Renal cortex interstitium (tissue), 15 donors: ENCODE data around the gene GRAMD1A. TPM values are rescaled to one million over a fixed set of nuclear protein-coding genes. Genes with fewer than 3 reads are reported as not detected.
"Not testable (repeated sequence)": the region's sequence is repeated elsewhere in the genome, so short reads cannot be mapped to it uniquely, and the experiment has no call there.

ENCODE experiments used
- DNase-seq, 11 donors: peaks; one replicate each; pipeline ENCODE4 v3.0.0-alpha.2; 2013; ENCODE audit warnings: low read depth in 9 of 11, low spot score in 4 of 11; ENCODE audit errors: extremely low read depth in 1 of 11
- long read RNA-seq, 16 experiments: transcript quantifications; one replicate each; lab custom pipeline, GENCODE V29; 2026
- polyA plus RNA-seq, 3 donors: library from polyadenylated mRNA; unstranded; fragments of 120-200 nt; gene quantifications; one replicate each; pipeline ENCODE4 v1.2.1, GENCODE V29; 2013; ENCODE audit not compliant: insufficient read length in 3 of 3

The GRAMD1A gene
- polyA plus RNA-seq, result 10 to 100 TPM; 48.1 to 77.3 (median 59.5) TPM
- long read RNA-seq, donor 1, partial matches to known transcripts, result 0 of 9 reads
- long read RNA-seq, donor 1, other reads (novel, unspliced or antisense), result 8 of 9 reads
- long read RNA-seq, donor 2, result 0 reads
- long read RNA-seq, donor 3, partial matches to known transcripts, result 0 of 13 reads
- long read RNA-seq, donor 3, other reads (novel, unspliced or antisense), result 12 of 13 reads
- long read RNA-seq, donor 4, result 0 reads
- long read RNA-seq, donor 5, transcript GRAMD1A-205 (2 exons, 881 nt), result major isoform, 5 of 19 reads
- long read RNA-seq, donor 5, partial matches to known transcripts, result 0 of 19 reads
- long read RNA-seq, donor 5, other reads (novel, unspliced or antisense), result 9 of 19 reads
- long read RNA-seq, donor 6, partial matches to known transcripts, result 0 of 14 reads
- long read RNA-seq, donor 6, other reads (novel, unspliced or antisense), result 11 of 14 reads
- long read RNA-seq, donor 7, partial matches to known transcripts, result 0 of 1 reads
- long read RNA-seq, donor 7, other reads (novel, unspliced or antisense), result 0 of 1 reads
- long read RNA-seq, donor 8, partial matches to known transcripts, result 23 of 37 reads
- long read RNA-seq, donor 8, other reads (novel, unspliced or antisense), result 9 of 37 reads
- long read RNA-seq, donor 9, partial matches to known transcripts, result 0 of 9 reads
- long read RNA-seq, donor 9, other reads (novel, unspliced or antisense), result 9 of 9 reads
- long read RNA-seq, donor 10, partial matches to known transcripts, result 0 of 5 reads
- long read RNA-seq, donor 10, other reads (novel, unspliced or antisense), result 5 of 5 reads
- long read RNA-seq, donor 11, partial matches to known transcripts, result 0 of 8 reads
- long read RNA-seq, donor 11, other reads (novel, unspliced or antisense), result 7 of 8 reads
- long read RNA-seq, donor 12, partial matches to known transcripts, result 0 of 2 reads
- long read RNA-seq, donor 12, other reads (novel, unspliced or antisense), result 0 of 2 reads
- long read RNA-seq, donor 13, partial matches to known transcripts, result 10 of 32 reads
- long read RNA-seq, donor 13, other reads (novel, unspliced or antisense), result 21 of 32 reads
- long read RNA-seq, donor 14, partial matches to known transcripts, result 0 of 6 reads
- long read RNA-seq, donor 14, other reads (novel, unspliced or antisense), result 6 of 6 reads
- long read RNA-seq, donor 15, result 0 reads
- long read RNA-seq, donor 16, partial matches to known transcripts, result 33 of 63 reads
- long read RNA-seq, donor 16, other reads (novel, unspliced or antisense), result 26 of 63 reads

DNA sequence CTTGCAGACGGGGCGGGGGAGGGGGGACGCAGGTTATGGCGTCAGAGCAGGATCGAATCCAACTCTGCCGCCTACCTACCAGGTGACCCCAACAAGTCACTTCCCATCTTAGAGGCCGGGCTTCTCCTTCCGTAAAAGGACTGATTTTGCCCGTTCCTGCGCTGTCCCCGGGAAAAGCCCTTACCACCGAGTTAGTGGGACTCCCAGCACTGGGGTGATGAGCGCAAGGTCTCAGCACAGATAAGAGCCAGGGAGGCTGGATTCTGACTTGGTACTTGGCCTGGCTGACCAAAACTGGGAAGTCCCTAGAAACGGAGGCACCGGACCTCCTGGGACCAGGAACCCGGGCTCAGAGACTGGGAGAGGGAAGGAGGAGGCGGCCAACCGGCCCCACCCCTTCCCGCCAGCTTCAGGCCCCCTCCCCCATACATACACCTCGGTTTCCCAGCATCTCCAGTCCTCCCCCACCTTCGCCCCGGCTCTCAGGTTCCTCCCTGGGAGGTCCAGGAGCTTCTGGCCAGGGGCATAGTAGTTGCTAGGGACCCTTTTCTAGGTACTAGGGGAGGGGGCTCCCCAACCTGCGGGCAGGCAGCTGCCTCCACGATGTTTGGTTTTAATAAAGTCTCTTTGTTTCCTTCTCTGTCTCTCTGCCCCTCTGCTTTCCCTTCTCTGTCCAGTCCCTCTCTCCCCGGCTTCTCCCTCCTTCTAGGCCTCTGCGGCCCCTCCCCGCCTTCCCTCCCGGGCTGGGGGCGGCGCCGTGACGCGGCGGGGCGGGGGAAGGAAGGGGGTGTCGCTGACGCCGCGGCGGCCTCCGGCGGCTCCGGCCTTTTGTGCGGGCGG lies at the start of gene GRAMD1A:
Gene GRAMD1A (plus strand): TSS at position 826 of the 840 bp plus-strand sequence. CDS start 156 bp downstream, outside the sequence.
- DNase-seq, result peak in 9 of 11 donors; percentile 70 to 90 (median 82)

DNA sequence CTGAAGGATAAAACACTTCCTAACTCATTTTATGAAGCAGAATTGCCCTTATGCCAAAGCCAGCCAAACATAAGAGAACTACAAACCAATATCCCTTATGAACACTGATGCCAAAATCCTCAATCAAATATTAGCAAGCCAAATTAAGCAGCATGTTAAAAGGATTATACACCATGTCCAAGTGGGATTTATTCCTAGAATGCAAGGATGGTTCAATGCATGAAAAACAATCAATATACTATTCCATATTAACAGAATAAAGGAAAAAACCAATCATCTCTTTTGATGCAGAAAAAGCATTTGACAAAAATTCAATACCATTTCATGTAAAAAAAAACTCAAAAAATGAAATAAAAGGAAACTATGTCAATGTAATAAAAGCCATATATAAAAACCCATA lies 47.0 kb upstream of the GRAMD1A start:
- no peak for DNase-seq

DNA sequence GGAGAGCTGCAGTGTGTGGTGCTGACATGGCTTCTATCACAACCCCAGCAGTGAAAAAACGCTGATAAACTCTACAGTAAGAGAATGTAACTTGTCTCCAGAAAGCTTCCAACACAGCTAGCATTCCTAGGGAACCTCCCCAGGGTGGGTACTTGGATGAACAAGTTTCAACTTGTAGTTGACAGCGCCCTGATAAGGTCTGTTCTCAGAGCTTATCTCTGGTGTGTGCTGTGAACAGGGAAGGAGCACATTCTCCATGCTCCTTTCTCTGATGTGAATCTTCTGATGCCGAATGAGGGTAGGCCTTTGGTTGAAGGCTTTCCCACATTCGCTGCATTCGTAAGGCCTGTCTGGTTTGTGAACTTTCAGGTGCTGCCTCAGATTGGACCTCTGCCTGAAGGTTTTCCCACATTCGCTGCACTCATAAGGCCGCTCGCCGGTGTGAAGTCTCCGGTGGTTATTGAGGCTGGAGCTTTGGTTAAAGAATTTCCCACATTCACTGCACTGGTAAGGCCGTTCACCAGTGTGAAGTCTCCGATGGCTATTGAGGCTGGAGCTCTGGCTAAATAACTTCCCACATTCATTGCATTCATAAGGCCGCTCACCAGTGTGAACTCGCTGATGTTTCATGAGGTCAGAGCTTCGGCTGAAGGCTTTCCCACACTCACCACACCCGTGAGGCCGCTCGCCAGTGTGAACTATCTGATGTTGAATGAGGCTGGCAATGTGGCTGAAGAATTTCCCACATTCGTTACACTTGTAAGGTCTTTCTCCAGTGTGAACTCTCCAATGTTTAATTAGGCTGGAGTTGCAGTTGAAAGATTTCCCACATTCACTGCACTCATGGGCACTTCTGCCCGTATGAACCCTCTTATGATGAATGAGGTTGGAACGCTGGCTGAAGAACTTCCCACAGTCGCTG lies 42.0 kb upstream of the GRAMD1A start:
- no peak for DNase-seq

GRCh38 chr19:34959021-34959420 lies 41.1 kb upstream of the GRAMD1A start:
- DNase-seq, result no peak

DNA sequence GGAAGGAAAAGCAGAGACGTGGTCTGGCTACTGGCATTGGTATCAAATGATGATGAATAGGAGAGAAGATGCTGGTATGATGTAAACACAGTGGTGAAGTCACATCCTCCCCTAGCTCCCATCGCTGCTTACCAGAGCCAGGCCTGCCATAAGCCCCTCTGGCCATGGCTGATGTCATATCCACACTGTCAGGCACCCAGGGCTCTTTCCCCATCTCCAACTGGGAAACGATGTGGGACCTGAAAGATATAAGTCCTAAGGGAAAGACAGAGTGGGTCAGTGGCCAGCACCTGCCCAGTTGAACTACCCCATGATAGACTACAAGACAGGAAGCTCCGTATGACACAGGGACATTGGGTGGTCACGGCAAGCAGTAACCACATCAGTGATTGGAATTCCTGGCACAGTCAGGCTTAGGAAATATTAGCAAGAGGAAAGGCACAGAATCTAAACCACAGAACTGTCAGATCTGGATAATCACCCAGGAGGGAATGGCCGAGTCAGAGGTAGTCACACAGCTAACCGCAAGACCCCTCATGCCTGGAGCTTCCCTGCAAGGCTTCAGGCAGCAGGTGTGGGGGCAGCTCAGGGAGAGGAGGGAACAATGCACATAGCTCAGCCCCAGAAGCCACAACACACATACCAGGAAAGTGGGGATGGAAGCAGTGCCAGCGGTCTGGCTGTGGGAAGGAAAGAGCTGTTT lies 39.9 kb upstream of the GRAMD1A start:
- no peak for DNase-seq

GRCh38 chr19:34960940-34961679 lies 39.0 kb upstream of the GRAMD1A start:
- no peak for DNase-seq

DNA sequence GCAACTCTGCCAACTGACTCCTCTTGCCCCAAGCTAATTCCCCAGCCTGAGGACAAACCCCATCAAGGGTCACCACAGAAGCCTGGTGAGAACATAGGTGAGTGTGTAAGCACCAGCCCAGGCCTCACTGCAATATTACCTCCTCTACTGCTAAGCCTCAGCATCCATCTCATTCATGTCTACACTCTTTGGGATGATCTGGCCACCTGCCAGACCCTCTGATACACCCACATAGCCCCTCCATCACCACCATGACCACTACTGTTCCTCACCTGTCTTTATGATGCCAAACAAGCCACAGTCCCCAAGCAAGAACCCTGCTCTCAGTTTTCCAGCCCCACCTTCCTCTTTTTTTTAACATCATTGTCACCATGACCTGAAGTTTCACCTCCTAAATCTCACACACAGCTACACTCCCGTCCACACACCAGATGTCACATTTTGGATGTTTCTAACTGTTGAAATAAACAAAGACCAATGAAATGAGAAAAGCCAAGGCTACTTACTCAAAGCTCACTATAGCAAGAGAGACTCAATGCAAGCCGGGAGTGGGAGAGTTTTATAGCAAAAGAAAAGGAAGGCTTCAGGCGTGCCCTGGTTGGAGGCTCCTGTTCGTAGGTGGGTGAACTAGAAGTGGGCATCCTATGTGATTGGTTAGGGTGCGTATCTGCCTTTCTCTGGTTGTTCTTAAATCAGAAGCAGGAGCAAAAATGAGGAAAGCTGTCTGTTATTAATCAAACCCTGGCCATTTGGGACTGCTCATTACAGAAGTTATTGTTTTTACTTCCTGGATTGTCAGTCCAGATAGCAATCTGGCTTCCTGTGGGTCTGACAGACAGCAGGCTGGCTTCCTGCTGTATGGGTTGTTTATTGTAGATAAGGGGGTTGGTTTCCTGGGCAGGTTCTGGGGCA lies 38.1 kb upstream of the GRAMD1A start:
- no peak for DNase-seq

DNA sequence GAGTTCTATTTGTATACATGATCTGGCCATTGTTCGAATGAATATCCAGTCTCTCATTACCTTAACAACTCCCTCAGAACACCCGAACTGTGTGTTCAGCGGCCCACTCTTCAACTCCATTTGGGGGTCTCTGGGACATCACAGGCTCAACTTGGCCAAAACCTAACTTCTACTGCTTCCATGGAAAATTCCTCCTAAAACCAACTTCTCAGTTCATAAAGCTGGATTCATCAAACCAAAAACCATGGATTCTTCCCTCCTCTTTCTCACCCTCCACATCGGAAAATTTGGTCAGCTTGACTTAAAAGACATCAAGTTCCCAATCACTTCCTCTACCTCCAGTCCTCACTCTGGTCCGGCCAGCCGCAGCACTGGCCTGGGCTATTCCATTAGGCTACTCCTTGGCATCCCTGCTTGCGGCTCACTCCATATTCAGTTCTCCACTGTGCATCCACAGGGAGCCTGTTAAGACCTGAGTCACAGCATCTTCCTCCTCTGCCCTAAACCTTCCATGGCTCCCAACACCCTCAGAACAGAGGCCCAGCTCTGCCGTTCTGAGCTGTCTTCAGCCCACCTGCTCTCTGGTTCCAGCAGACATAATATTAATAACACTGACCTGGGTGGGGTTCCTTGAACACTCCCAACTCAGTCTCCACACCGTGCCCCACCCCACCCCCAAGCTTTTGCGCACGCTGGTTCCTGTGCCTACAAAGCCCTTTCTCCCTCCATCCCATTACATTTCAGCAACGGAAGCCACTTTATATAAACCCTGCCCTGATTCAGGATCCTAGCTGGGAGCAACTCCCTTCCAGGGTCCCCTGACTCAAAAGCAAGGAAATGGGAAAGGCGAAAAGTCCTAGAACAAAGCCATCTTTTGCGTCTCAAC lies 37.2 kb upstream of the GRAMD1A start:
- DNase-seq, result no peak

DNA sequence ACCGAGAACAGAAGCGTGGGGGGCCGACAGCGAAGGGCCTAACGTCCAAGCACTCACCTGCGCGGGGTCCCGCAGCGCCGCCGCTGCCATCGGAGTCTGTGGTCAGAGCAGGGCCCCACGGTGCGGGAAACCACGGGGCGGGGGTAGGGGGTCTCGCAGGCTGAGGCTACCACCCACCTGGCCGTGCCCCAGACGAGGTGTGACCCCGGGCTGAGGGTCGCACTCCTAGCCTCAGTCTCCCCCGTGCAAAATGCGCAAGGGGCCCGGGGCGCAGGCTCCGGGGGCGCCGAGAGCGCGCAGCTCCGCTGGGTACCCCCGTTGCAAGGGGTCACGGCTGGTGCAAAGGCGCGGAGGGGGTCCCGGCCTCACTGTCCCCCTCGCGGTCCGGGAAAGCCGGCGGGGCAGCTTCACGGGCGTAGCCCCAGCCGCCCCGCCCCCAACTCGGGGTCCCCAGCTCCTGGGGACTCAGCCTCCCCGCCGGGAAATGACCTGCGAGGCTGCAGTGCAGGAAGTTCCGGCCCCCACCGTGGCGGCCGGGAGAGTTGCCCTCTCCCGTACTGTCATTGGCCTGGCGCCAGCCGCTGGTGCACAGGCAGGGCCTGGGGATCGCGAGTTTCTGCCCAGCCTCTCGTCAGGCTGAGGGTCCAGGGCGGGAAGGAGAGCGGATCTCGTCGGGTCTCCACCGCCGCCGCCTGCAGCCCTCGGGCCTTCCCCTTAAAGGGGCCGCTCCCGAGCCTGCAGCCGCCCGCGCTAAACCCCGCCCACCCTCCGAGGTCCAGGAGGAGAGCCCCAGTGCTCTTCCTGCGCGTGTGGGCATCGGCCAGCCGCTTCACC lies 36.3 kb upstream of the GRAMD1A start, which contains the start of gene ZNF792:
Gene ZNF792 (minus strand): TSS at position 657 of the 834 bp plus-strand sequence. CDS start 567 bp downstream, at position 90.
- peak in 9 of 11 donors; percentile 33 to 56 (median 49) for DNase-seq

DNA sequence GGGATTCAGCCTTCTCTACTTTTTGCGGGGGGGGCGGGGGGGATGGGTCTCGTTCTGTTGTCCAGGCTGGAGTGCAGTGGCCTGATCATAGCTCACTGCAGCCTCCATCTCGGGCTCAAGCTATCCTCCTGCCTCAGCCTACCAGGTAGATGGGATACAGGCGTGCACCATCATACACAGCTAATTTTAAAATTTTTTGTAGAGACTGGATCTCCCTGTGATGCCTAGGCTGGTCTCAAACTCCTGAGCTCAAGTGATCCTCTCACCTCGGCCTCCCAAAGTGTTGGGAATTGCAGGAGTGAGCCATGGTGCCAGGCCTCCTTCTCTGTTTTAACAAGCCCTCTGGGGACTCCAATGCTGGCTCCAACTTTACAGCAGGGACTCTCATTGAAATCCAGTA lies 35.5 kb upstream of the GRAMD1A start:
- no peak for DNase-seq

DNA sequence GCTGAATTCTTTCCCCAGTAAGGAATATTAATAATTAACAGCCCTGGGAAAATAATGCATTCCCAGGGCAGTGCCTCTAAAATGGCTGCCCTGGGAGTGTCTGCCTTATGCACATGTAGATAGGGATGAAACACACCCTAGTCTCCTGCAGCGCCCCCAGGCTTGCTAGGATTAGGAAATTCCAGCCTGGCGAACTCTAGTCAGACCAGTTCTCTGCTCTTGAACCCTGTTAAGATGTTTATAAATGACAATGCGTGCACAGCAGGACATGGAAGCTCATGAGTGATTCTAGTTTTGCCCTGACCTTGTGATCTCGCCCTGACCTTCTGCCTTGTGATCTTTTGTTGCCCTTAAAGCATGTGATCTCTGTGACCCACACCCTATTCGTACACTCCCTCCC lies 34.6 kb upstream of the GRAMD1A start:
- DNase-seq, result not testable (repeated sequence)

DNA sequence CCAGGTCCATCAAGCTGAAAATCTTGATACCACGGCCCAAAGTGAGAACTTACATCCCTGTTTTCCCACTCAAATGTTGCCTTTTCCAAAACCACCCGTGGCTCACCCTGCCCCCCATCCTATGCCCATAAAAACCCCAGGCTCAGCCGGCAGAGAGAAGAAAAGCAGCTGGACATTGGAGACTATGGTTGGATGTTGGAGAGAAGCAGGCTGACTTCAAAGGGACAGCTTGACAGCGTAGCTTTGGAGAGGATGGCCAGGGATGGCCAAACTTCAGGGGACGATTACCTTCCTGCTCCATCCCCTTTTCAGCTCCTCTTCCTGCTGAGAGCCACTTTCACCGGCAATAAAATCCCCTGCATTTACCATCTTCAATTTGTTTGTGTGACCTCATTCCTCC lies 32.6 kb upstream of the GRAMD1A start:
- DNase-seq, result no peak

- DNase-seq, result no peak
Measured at GRCh38 chr19:34969721-34970120, 30.4 kb upstream of the GRAMD1A start.
